ENCODE results near the gene ARHGAP10.

The ARHGAP10 gene

DNA sequence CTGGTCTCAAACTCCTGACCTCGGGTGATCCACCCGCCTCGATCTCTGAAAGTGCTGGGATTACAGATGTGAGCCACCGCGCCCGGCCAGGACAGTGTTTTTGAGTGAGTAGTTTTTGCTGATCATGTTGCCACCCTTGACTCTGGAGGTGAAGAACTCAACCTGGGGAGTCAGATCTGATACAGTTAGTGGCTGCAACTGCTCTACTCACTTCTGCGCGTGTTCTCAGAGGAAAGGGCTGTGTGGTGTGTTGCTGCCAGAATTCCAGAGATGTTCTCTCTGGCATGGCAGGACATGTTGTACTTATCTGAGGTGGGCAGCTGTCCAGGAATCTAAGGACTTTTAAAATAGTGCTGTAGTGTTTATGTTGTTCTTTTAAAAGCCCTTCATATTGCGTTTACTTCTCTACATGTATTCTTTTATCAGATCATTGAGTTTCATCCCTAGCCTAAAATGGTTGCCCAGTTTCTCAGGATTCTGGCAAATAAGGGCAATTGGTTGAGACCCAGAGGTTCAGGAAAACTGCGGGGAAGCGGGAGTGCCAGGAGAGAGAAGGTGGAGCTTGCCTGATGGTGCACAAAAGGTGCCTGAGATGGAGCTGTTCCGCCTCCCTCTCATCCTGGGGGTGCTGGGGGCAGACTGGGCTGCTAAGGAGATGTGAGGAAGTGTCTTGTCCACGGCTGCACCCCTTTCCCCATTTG lies 97.7 kb downstream of the ARHGAP10 start:
- no peak for DNase-seq

DNA sequence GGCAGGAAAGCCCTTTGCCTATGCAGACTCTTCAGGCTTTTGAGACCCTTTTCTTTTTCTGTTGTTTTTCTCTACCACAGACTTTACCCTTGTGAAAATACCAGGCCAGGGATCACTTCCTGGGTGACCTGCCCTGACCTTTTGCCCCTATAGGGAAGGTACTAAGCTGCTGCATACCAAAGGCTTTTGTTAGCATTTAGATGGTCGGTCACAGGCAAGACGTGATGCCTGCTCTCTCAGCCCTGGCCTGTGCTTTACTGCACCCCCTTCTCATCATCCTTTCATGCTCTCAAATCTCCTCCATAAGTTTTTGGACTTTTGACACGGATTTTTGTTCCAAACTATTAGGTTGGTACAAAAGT lies 98.2 kb downstream of the ARHGAP10 start:
- no peak for DNase-seq

DNA sequence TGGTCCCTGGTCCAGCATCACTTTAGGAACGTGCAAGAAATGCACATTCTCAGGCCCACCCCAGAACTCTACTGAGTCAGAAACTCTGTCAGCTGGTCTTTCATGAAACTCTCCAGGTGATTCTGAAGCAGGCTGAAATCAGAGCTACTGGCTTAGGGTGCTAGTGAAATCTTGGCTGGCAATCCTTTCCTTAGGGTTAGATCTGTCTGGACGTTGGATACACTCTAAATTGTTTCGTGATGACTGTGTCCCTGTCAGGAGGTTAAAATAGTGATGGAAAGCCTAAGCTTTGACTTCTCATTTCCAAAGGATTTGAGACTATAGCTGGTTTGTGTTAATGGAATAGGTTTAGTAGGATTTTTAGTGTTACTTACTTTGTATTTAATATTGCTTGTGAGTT lies 99.1 kb downstream of the ARHGAP10 start:
- no peak for DNase-seq

DNA sequence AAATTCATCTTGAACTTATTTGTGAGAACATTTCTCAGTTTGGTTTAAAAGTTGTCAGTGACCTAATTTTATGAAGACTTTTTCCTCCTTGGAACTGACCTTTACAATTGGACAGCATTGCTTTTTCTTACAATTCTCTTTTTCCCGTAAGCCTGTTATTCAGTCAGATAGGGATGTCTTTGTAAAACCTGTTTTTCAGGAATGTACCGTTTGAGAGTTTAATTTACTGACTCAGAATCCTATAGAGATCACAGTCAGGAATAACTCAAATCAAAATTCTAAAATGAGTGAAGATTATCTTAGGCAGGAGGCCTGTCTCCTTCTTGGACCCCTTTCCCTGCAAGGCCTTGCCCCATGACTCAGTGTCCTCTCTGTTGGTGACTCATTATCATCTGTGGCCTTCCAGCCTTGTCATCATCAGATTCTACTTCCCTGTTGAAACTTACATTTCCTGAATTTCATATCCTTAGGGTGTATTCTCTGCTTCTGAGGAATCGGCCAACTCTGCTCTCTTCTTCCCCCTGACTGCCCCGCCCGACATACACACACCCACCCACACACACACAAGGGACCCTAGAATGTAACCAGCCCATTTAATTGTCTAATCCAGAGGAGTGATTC lies 99.8 kb downstream of the ARHGAP10 start:
- no peak for DNase-seq

DNA sequence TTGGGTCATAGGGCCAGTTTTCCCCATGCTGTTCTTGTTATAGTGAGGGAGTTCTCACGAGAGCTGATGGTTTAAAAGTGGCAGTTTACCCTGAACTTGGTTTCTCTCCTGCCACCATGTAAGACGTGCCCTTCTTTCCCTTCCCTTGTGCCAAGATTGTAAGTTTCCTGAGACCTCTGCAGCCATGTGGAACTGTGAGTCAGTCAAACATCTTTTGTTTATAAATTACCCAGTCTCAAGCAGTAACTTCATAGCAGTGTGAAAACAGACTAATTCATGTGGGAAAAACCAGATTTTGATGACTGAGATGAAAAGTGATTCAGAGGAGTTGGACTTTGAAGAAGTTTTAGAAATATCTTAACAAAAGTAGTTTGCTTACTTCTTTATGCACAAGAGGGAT lies 101.4 kb downstream of the ARHGAP10 start:
- no peak for DNase-seq

DNA sequence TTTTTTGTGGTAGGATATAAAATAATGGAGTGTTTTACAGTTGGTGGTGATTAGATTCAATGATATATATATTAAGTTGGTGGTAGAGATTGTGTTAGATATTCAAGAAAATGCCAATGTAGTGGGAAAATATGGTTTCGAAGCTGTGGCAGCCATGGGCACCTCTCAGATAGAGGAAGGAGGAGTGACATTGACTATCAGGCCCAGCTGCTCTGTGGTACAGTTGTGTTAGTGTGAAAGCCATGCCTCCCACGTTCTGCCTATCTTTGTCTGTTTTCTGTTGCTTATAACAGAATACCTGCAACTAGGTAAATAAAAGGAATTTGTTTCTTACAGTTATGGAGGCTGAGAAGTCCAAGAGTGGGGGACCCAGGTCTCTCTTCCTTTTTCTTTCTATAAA lies 101.9 kb downstream of the ARHGAP10 start:
- no peak for DNase-seq

DNA sequence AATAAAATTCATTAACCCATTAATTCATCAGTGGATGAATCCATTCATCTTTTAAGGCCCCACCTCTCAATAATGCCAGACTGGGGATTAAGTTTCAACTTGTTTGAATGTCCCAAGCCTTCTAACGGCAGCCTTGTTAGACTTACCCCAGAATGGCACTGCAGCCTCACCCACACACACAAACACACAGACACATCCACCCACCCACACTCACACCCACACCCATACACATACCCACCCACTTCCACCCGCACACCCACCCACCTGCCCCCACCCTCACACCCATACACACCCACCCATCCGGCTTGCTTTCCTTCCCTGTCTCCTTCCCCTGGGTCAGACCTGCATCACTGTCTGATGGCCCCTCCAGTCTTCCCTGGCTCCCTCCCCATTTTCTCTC lies 102.6 kb downstream of the ARHGAP10 start:
- DNase-seq: no peak

DNA sequence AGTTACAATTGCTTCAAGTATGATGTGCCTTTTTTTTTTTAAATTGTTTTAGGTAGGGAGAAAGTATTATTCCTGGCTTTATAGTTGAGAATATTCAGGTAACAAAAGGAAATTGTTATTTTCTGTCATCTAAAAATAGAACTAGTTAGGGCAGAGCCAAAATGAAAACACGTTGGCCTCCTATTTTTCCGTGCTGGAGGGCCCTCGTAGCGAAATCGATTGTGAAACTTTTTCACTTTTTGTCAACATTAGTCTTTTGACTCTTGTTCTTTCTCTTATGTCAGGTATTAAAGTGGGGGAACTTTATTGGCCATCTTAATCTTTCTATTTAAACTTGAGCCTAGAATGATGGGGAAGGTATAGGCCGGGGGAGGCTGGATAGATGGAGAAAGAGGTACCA lies 104.9 kb downstream of the ARHGAP10 start:
- no peak for DNase-seq

DNA sequence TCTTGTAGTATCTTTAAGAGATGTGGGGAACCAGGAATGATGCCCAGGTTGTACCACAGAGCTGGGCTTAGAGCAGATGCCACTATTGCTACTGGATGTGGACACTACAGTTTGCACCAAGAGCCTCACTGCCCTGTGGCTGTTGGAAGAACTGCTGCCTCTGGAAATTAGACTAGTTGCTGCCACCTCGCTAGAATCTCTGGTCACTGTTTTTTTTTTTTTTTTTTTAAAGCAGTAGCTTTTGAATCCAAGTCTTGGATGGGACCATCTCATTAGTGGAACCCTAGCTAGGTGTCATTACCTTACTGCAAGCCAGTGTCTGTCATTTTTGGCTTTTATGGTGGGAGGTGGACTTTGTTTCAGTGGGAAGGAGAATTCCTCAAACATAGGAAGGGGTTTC lies 105.5 kb downstream of the ARHGAP10 start:
- DNase-seq: no peak

DNA sequence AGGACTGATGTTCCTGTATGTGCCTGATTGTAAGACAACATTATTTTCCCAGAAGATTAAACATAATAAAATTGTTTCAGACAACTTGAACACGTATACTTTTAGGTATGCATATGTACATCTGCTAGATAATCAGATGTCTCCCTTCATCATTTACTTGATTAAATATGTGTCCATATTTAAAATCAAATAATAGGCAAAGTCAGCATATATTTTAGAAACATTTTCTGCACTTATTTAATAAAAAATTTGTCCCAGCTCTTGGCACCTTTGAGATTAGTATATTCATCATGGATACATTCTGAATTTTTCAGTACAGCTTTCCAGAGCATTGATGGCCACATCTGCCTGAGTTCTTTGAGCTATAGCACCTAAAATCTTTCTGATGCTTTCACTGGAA lies 106.0 kb downstream of the ARHGAP10 start:
- no peak for DNase-seq

DNA sequence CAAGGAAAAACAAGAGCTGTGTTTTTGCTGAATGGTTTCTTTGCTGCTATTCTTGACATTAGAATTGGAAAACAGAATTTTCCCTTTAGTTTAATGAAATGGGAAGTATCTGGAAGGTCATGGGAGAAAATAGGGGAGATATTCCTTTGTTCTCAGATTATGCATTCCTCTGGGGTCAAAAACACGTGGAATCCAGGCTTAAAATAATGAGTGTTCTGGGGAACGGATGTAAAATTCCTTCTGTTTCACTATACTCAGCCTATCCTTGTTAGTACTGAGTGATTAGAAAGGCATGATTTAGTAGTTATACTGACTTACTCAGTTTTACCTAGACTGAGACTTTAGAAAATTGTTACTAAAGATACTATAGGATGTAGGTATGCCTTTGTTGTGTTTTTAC lies 107.3 kb downstream of the ARHGAP10 start:
- DNase-seq: no peak

DNA sequence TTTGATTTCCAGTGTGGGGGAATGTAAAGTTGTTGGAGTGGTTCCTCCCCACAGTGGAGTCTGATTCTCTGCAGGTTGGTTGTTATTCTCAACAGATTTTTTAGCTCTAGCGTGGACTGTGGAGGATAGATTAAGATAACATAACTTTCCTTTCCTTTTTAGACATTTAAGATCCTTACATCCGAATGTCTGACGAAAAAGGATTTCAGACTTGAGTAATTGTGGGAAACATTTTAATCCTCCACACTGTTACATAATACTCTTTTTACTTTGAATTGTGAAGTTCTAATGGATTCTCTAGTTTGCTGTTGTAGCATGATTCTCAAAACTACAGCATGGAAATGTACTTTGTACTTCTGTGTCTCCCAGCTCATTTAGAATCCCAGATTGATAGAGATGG lies 107.8 kb downstream of the ARHGAP10 start:
- DNase-seq: no peak

DNA sequence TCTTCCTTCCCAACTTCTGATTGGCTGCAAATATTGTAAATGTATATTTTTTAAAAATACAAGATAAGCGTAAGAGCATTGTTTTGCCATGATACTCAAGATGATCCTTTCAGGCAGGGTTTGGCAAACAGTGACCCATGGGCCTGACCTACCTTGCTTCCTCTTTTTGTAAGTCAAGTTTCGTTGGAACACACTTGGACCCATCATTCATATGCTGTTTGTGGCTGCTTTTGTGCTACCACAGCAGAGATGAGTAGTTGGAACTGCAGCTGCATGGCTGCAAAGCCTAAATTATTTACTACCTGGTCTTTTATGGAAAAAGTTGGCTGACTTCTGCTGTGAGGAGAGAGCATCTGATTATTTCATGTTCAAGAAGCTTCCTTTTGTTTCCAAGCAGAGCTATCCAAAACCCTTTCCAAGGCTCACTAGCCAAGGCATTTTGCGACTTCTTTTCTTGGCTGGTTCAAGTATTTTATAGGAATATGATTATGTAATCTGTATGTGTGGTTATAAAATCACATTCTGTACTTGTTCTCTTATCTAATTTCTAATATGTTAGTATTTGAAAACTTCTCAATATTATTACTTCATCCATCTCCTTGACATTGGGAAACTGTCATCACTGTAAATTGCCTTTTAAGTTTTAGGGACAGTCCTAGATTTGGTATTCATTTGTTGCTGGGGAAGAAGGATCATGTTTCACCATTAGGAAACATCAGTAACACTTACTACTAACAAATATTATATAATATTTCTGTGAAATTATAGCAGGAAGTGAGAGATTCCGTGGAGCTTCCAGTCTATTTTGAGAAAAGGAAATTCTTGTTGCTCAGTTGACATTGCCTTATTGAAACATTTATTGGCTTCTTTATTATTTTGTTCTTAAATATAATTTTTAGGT lies 109.2 kb downstream of the ARHGAP10 start:
- DNase-seq: no peak

DNA sequence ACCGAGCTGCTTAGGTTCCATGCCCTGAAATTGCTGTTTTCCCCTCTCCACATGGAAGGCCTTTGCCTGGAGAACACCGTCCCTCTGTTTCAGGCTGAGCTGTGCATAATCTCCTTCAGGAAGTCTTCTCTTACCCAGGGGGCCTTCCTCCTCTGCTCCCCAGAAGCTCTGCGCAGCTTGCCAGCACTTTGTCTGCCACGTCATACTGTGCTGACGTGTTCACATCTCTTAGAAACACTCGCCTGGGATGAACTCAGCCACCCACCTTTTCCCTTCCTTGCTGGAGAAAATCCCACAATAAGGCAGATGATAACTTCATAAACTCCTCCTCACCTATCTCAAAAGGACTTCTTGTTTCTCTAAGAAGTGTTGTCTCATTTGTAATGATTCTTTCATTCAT lies 110.7 kb downstream of the ARHGAP10 start:
- no peak for DNase-seq

DNA sequence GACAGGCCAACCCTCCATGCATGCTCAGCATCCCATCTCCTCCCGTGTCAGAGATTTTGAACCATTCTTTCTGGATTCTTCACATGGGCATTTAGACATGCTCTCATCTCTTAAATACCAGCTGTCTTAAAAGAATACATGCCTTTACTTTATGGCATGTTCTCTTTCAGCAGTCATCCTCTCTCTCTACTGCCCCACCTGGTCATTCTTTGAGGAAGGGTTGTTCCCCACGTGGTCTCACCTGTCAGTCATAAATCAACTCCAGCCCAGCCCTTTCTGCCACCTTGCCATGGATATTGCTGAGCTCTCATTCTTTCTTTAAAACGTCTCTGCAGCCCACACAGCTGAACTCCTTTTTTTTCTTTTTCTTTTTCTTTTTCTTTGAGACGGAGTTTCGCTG lies 111.3 kb downstream of the ARHGAP10 start:
- DNase-seq: no peak

DNA sequence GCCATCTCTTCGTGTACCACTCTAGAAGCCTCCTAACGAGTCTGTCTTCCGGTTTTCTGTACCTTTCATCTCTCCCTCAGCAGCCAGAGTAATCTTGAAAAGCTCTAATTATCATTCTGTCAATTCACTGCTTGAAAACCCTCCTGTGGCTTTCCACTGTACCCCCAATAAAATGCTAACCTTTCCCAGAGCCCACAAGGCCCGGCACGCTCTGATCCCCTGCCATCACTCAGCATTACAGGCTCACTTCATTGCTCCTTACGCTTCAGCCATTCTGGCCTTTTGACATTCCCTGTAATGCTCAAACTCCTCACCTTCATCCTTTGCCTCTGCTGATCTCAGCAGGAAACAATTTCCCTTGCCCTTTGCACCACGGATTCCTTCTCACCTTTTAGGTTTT lies 112.9 kb downstream of the ARHGAP10 start:
- no peak for DNase-seq

DNA sequence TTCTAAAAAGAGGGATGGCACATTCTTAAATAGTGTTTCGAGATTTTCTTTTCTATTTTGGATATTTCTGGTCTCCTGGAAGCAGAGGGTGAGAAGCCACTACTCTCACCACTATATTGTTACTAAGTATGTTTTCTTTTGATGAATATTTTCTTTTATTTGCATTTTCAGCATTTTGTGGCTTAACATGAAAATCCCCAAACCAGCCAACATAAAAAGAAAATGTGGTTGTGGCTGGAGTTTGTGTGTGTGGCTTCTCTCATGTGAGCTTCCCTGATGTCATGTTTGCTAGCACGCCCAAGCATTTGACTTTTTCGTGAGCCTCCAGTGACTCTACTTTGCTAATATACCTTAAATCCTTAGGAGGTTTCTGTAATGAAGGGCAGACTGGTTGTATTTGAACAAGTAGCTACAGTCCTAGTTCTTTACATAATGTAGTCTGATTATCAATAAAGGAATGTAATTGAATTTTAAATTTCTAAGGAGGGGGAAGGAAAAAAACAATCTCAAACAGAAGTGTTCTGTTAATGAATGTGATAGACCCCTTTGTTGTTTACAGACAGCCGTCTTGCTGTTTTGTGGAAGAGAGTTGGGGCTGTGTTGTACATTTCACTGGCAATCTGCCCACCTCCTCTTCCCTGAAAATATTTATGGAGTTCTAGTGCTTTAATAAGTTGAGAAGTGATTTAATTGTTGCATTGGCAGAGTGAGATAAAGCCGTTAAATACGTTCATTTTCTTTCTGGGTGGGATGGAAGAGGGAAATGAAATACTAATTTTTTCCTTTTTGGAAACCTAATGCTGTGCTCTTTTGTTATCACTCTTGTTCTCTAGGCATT lies 114.6 kb downstream of the ARHGAP10 start:
- no peak for DNase-seq

DNA sequence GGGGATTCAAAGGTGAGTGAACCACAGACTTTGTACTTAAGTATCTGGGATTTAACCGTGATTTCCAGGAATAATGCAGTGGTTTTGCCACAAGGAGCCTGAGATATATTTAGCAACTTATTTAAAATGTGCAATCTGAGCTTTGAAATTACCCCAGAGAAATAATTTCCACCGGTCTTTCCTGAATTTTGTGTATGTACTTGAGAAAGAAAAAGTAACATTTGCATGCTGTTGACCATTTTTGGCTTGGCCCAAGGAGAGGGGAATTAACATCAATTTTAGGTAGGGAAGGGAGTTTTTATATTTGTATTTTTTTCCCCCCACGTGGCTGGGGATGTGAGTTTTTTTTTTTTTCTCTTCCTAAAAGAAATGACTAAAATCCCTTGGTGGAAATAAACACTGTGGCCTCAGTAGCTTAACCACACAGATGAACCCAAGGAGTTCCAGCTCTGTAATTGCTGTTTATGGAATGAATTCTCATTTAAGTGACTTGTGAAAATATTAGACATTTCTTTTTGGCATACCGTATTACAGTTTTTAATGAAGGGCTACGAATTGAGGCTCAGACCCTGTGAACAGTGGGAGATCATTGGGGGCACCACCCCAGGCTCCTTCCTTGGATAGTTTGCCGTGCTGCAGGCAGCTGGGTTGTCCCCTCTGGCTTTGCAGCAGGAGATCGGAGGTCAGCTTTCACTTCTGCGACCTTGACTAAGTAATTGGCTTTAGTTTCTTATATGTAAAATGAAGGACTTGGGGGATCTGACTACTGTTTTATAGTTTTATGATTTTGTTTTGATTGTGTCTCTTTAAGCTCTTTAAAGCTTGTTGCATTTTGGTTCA lies 116.1 kb downstream of the ARHGAP10 start:
- DNase-seq: no peak

DNA sequence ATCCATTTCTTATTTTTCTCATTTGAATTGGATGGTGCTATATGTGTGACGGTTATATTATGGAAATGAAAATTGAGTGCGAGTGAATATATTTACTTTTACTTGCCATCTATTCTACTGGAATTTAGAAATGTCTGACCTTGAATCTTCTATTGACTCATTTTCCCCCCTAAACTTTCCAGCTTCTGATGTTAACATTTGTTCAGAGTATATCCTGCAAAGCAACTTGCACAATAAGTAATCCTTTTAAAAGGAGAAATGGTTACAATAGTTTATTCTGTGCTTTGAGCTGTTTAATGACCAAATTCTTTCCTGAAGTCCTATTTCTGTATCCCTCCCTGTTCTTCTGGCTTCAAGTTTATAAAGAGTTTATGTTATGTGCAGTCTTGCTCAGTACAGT lies 116.7 kb downstream of the ARHGAP10 start:
- DNase-seq: no peak

DNA sequence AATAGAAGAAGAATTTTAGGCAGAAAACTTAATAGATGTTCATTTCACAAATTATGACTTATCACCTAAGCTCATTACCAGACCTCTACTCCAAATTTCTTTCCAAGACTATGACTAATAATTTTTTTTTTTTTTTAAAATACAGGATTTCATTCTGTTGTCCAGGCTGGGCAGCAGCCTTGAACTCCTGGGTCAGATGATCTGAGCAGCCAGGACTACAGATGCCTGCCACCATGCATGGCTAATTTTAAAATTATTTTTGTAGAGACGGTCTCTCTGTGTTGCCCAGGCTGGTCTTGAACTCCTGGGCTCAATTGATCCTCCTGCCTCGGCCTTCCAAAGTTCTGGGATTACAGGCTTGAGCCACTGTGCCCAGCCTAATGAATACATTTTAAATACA lies 119.2 kb downstream of the ARHGAP10 start:
- no peak for DNase-seq

DNA sequence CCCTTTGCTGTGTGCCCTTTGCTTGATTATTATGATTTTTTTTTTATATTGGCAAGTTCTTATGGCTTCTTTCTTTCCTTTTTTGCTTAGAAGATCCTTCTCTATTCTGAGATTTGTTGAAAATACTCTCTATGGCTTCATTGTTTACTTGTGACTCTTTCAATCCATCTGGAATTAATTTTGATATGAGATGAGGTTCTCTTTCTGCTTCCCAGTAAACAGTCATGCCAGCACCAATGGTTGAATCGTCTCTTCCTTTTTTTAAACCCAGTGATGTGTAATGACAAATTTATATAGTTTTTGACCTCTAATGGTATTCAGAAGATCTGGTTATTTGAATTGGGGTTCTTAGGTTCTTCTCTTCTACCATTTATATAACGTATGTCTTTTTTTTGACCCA lies 121.8 kb downstream of the ARHGAP10 start:
- no peak for DNase-seq

DNA sequence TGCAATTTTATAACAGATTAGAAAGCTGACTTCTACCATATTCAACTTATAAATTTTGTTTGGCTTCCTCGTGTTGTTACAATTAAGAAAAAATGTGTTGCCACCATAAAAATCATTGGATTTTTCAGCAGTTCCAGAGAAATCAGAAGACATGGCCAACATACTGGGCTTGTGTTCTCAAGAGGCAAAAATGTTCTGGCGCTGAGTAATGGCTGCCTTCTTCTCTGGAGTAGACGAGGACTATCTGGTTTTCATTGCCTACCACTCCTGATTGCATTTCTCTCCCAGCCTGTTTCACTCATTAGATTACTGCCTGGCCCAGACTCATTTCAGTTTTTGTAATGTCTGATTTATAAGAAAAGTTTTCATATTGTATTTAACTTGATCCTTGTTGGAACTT lies 122.3 kb downstream of the ARHGAP10 start:
- no peak for DNase-seq

Measured in CD4-positive, alpha-beta T cell treated with Interleukin-17A for 4 hours (primary cell).